ENCODE results near the gene TTC28. TPM values are rescaled to one million over a fixed set of nuclear protein-coding genes. Genes with fewer than 3 reads are reported as not detected.

The TTC28 gene
- total and polyA plus RNA-seq, 10 of the 15 experiments (the other 5 are each of a cell fraction or from before 2014, with no cell fraction given) = 0.15 to 8.4 (median 1.4) TPM

DNA sequence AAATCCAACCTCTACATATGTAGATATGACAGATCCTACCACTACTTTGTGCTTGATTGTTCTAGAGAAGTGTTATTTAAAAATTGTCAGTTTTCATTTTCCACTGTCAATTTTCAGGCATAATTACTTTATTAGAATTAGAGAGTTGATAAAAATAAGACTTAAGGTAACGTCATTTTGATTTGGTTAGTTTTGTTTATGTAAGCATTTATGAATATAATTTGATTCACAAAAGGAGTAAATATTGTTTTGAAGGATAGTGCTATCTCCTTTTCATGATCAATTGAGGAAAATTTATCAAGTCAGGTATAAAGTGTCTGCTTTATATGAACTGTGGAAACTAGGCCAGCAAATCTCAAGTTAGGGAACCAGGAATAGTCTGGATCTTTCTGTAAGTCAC, 718.0 kb downstream of the TTC28 start (continued):
- no peak for TF ChIP-seq CEBPZ (IDR thresholded peaks at IDR 0.05; ENCODE audit: low read depth, low read length)

GRCh38 chr22:27961182-27961581, 718.5 kb downstream of the TTC28 start:
- DNase-seq (ENCODE audit: low read depth, low spot score) = no peak
- Histone ChIP-seq H3K27me3 (replicated peaks in 1 of 2; ENCODE audit: control insufficient read depth in 2 of 2, insufficient read depth in 2 of 2, low read length in 1 of 2) (peaks cover 0 to 1% of the 10 kb centered on the region in 2 experiments; a peak in 1 of 4 replicates), H3K9me3 (replicated peaks; ENCODE audit: control insufficient read depth, insufficient read depth, low read length) (no peaks in the 10 kb centered on the region), H3K4me3 (no peak overlapping the region), H3K4me2 (ENCODE audit: control insufficient read depth, insufficient read depth) (no peak overlapping the region), H3K9ac (ENCODE audit: control insufficient read depth, insufficient read depth, low read length) (no peak overlapping the region), H3K79me2 (ENCODE audit: control insufficient read depth, insufficient read depth, low read length) (no peaks in the 10 kb centered on the region), H2AFZ (ENCODE audit: control insufficient read depth, low read depth, low read length) (no peak overlapping the region), H3K27ac (ENCODE audit: control insufficient read depth, insufficient read depth) (no peak overlapping the region), H3K36me3 (ENCODE audit: control insufficient read depth in 2 of 2, insufficient read depth in 2 of 2, low read length in 1 of 2) (no peaks in the 10 kb centered on the region), H4K20me1 (ENCODE audit: control insufficient read depth, insufficient read depth) (no peaks in the 10 kb centered on the region), H3K4me1 (ENCODE audit: control insufficient read depth, insufficient read depth, low read length) (no peaks in the 10 kb centered on the region)
- no peak for ATAC-seq
- no peak for FAIRE-seq
- RAD21 ChIA-PET (ENCODE audit: unreplicated experiment) = no interaction called here
- in situ Hi-C loops (cut with MboI) = no loop called here
- BruUV-seq (replicated peaks) = no TSS peak
- no peak for TF ChIP-seq DPF2 (IDR thresholded peaks at IDR 0.05)
- TF ChIP-seq FOXK2 (IDR thresholded peaks at IDR 0.05) = no peak
- TF ChIP-seq, protein P1, sequence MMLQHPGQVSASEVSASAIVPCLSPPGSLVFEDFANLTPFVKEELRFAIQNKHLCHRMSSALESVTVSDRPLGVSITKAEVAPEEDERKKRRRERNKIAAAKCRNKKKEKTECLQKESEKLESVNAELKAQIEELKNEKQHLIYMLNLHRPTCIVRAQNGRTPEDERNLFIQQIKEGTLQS (IDR thresholded peaks at IDR 0.05; ENCODE audit: borderline replicate concordance, extremely low read depth, low read depth, low read length) = no peak
- TF ChIP-seq, protein P2, sequence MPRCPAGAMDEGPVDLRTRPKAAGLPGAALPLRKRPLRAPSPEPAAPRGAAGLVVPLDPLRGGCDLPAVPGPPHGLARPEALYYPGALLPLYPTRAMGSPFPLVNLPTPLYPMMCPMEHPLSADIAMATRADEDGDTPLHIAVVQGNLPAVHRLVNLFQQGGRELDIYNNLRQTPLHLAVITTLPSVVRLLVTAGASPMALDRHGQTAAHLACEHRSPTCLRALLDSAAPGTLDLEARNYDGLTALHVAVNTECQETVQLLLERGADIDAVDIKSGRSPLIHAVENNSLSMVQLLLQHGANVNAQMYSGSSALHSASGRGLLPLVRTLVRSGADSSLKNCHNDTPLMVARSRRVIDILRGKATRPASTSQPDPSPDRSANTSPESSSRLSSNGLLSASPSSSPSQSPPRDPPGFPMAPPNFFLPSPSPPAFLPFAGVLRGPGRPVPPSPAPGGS (IDR thresholded peaks at IDR 0.05; ENCODE audit: borderline replicate concordance, insufficient read depth, low read depth, low read length, poor library complexity, severe bottlenecking) = no peak
- no peak for TF ChIP-seq NBN (IDR thresholded peaks at IDR 0.05)
- CTCF ChIA-PET = no interaction called here
- intact Hi-C loops (cut with micrococcal nuclease; ENCODE audit: unreplicated experiment) = no loop called here
- SMC1A ChIA-PET (ENCODE audit: uncharacterized antibody, unreplicated experiment) = no interaction called here
- POLR2A ChIA-PET = no interaction called here
- 24% methylated on average over 4 of the region's 4 CpGs for WGBS (ENCODE audit: insufficient coverage, insufficient replicate concordance, low lambda C conversion rate, missing lambda C conversion rate)

All from GM12878 (cell line).